ENCODE results near the gene DIPK2A. TPM values are rescaled to one million over a fixed set of nuclear protein-coding genes. Genes with fewer than 3 reads are reported as not detected.

The DIPK2A gene
- polyA plus RNA-seq (2013, experiment 1 of 2), result 14.4 TPM
- 12.7 TPM for polyA plus RNA-seq (2013, experiment 2 of 2)

DNA sequence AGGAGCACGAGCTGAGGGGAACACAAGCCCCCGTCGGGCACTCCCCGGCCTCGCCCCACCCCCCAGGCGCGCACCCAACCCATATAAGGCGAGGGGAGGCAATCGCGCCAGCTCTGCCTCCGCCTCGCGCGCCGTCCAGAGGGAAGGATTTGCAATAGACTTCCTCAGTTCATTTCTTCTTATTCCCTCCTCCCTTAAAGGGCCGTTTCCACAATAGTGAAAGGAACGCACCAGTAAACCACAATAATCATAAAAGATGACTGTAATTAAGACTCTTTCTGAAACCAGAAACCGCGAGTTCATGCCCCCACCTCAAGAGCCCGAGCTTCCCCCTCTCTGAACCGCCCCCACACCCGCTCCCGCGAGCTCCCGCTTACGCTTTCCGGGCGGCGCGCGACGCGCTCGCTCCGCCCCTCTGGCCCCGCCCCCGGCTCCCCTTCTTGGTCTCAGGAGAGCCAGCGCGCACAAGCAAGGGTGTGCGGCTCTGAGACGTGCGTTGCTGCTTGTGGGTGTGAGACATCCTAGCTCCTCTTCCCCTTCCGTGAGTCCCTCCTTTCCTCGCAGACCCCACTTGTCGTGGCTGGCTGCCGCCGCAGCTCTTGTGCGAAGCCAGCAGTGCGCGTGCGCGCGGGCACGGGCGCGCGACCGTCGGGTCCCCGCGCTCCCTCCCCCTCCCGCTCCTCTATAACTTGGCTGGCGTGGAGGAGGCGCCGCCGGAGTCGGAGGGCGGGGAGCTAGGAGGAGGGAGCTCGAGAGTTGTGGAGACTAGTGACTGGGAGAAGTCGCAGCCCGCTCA lies at the start of gene DIPK2A:
Gene DIPK2A (plus strand): TSS at position 465 of the 796 bp plus-strand sequence. CDS start 510 bp downstream, outside the sequence.
- H3K4me1 ChIP-seq (ENCODE audit: control insufficient read depth, insufficient read depth, low read length, poor library complexity, severe bottlenecking), result peaks cover 4% of the 10 kb centered on the region
- no peaks in the 10 kb centered on the region for H3K9me3 ChIP-seq (ENCODE audit: control insufficient read depth, low read length)
- peak within 1 kb of the TSS; percentile 73 for H3K4me3 ChIP-seq (ENCODE audit: extremely low read depth, insufficient read depth, low read length, poor library complexity, severe bottlenecking)
- no peaks in the 10 kb centered on the region for H3K36me3 ChIP-seq (ENCODE audit: control insufficient read depth, insufficient read depth, low read length)
- 0% methylated on average over 9 to 42 of the region's 71 CpGs for WGBS, 2 experiments (ENCODE audit: insufficient coverage in 2 of 2)
- peak within 1 kb of the TSS; percentile 89 for H3K27ac ChIP-seq (ENCODE audit: low read depth, low read length, severe bottlenecking)

GRCh38 chr3:143924522-143925285 lies 46.9 kb upstream of the DIPK2A start:
- no peaks in the 10 kb centered on the region for H3K36me3 ChIP-seq (ENCODE audit: control insufficient read depth, insufficient read depth, low read length)
- WGBS, 2 experiments (ENCODE audit: insufficient coverage in 2 of 2), result 91 to 93% methylated on average over 2 to 3 of the region's 9 CpGs
- H3K4me3 ChIP-seq (ENCODE audit: extremely low read depth, insufficient read depth, low read length, poor library complexity, severe bottlenecking), result no peak overlapping the region
- H3K9me3 ChIP-seq (ENCODE audit: control insufficient read depth, low read length), result no peaks in the 10 kb centered on the region
- no peak overlapping the region for H3K27ac ChIP-seq (ENCODE audit: low read depth, low read length, severe bottlenecking)
- no peaks in the 10 kb centered on the region for H3K4me1 ChIP-seq (ENCODE audit: control insufficient read depth, insufficient read depth, low read length, poor library complexity, severe bottlenecking)

DNA sequence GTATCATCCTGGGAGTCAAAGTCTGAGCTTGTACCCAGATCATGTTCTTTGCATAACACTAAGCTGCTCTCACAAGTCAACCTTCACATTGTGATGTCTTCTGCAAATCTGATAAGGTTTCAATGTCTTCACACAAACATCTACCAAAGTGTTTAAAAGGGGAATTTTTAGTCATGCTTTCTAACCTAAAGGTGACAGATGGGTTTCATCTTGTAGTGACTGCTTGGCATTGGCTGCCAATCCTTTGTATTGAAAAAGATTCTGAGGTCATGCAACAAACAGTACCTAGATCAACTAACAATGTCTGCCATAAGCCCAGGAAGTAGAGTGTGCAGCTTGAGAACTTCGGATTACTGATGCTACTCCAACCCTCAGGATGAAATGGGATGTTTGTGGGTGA lies 43.6 kb upstream of the DIPK2A start:
- no peak overlapping the region for H3K27ac ChIP-seq (ENCODE audit: low read depth, low read length, severe bottlenecking)
- H3K4me1 ChIP-seq (ENCODE audit: control insufficient read depth, insufficient read depth, low read length, poor library complexity, severe bottlenecking), result no peaks in the 10 kb centered on the region
- no peaks in the 10 kb centered on the region for H3K36me3 ChIP-seq (ENCODE audit: control insufficient read depth, insufficient read depth, low read length)
- H3K9me3 ChIP-seq (ENCODE audit: control insufficient read depth, low read length), result no peaks in the 10 kb centered on the region
- H3K4me3 ChIP-seq (ENCODE audit: extremely low read depth, insufficient read depth, low read length, poor library complexity, severe bottlenecking), result no peak overlapping the region
- 86% methylated on average over 1 of the region's 1 CpG; no CpG with 5 or more reads in 1 of the 2 experiments for WGBS, 2 experiments (ENCODE audit: insufficient coverage in 2 of 2)

GRCh38 chr3:143928541-143929255 lies 42.9 kb upstream of the DIPK2A start:
- H3K4me3 ChIP-seq (ENCODE audit: extremely low read depth, insufficient read depth, low read length, poor library complexity, severe bottlenecking), result no peak overlapping the region

GRCh38 chr3:143934791-143935190 lies 36.8 kb upstream of the DIPK2A start:
- H3K9me3 ChIP-seq (ENCODE audit: control insufficient read depth, low read length), result no peaks in the 10 kb centered on the region
- H3K36me3 ChIP-seq (ENCODE audit: control insufficient read depth, insufficient read depth, low read length), result no peaks in the 10 kb centered on the region
- no peak overlapping the region for H3K4me3 ChIP-seq (ENCODE audit: extremely low read depth, insufficient read depth, low read length, poor library complexity, severe bottlenecking)
- 54 to 64% methylated on average over 3 of the region's 3 CpGs for WGBS, 2 experiments (ENCODE audit: insufficient coverage in 2 of 2)
- no peaks in the 10 kb centered on the region for H3K4me1 ChIP-seq (ENCODE audit: control insufficient read depth, insufficient read depth, low read length, poor library complexity, severe bottlenecking)
- no peak overlapping the region for H3K27ac ChIP-seq (ENCODE audit: low read depth, low read length, severe bottlenecking)

More at GRCh38 chr3:143928541-143929255, 42.9 kb upstream of the DIPK2A start:
- Histone ChIP-seq H3K4me1 (ENCODE audit: control insufficient read depth, insufficient read depth, low read length, poor library complexity, severe bottlenecking) (no peaks in the 10 kb centered on the region), H3K9me3 (ENCODE audit: control insufficient read depth, low read length) (no peaks in the 10 kb centered on the region), H3K36me3 (ENCODE audit: control insufficient read depth, insufficient read depth, low read length) (no peaks in the 10 kb centered on the region), H3K27ac (ENCODE audit: low read depth, low read length, severe bottlenecking) (no peak overlapping the region)
- 79 to 92% methylated on average over 2 of the region's 3 CpGs for WGBS, 2 experiments (ENCODE audit: insufficient coverage in 2 of 2)

- H3K9me3 ChIP-seq (ENCODE audit: control insufficient read depth, low read length), result no peaks in the 10 kb centered on the region
- no peak overlapping the region for H3K27ac ChIP-seq (ENCODE audit: low read depth, low read length, severe bottlenecking)
- no peak overlapping the region for H3K4me3 ChIP-seq (ENCODE audit: extremely low read depth, insufficient read depth, low read length, poor library complexity, severe bottlenecking)
- no peaks in the 10 kb centered on the region for H3K4me1 ChIP-seq (ENCODE audit: control insufficient read depth, insufficient read depth, low read length, poor library complexity, severe bottlenecking)
- H3K36me3 ChIP-seq (ENCODE audit: control insufficient read depth, insufficient read depth, low read length), result no peaks in the 10 kb centered on the region
- WGBS, 2 experiments (ENCODE audit: insufficient coverage in 2 of 2), result 92 to 100% methylated on average over 1 of the region's 1 CpG
These were observed 35.9 kb upstream of the DIPK2A start for GRCh38 chr3:143935678-143936077.

- Histone ChIP-seq H3K36me3 (ENCODE audit: control insufficient read depth, insufficient read depth, low read length) (no peaks in the 10 kb centered on the region), H3K4me1 (ENCODE audit: control insufficient read depth, insufficient read depth, low read length, poor library complexity, severe bottlenecking) (no peaks in the 10 kb centered on the region), H3K4me3 (ENCODE audit: extremely low read depth, insufficient read depth, low read length, poor library complexity, severe bottlenecking) (no peak overlapping the region), H3K9me3 (ENCODE audit: control insufficient read depth, low read length) (no peaks in the 10 kb centered on the region), H3K27ac (ENCODE audit: low read depth, low read length, severe bottlenecking) (no peak overlapping the region)
- WGBS, 2 experiments (ENCODE audit: insufficient coverage in 2 of 2), result 100% methylated on average over 1 of the region's 2 CpGs
These were observed 20.8 kb upstream of the DIPK2A start for GRCh38 chr3:143950810-143951209.

GRCh38 chr3:143951351-143951971 lies 20.2 kb upstream of the DIPK2A start:
- Histone ChIP-seq H3K4me1 (ENCODE audit: control insufficient read depth, insufficient read depth, low read length, poor library complexity, severe bottlenecking) (no peaks in the 10 kb centered on the region), H3K36me3 (ENCODE audit: control insufficient read depth, insufficient read depth, low read length) (no peaks in the 10 kb centered on the region), H3K9me3 (ENCODE audit: control insufficient read depth, low read length) (no peaks in the 10 kb centered on the region), H3K4me3 (ENCODE audit: extremely low read depth, insufficient read depth, low read length, poor library complexity, severe bottlenecking) (no peak overlapping the region), H3K27ac (ENCODE audit: low read depth, low read length, severe bottlenecking) (no peak overlapping the region)
- WGBS, 2 experiments (ENCODE audit: insufficient coverage in 2 of 2), result no CpG with 5 or more reads among the region's 1 CpG

- Histone ChIP-seq H3K4me3 (ENCODE audit: extremely low read depth, insufficient read depth, low read length, poor library complexity, severe bottlenecking) (no peak overlapping the region), H3K9me3 (ENCODE audit: control insufficient read depth, low read length) (no peaks in the 10 kb centered on the region), H3K27ac (ENCODE audit: low read depth, low read length, severe bottlenecking) (no peak overlapping the region), H3K36me3 (ENCODE audit: control insufficient read depth, insufficient read depth, low read length) (no peaks in the 10 kb centered on the region), H3K4me1 (ENCODE audit: control insufficient read depth, insufficient read depth, low read length, poor library complexity, severe bottlenecking) (no peaks in the 10 kb centered on the region)
- 84 to 92% methylated on average over 2 of the region's 4 CpGs for WGBS, 2 experiments (ENCODE audit: insufficient coverage in 2 of 2)
These were observed 19.0 kb upstream of the DIPK2A start for GRCh38 chr3:143952569-143953072.

- no peaks in the 10 kb centered on the region for H3K4me1 ChIP-seq (ENCODE audit: control insufficient read depth, insufficient read depth, low read length, poor library complexity, severe bottlenecking)
- no peaks in the 10 kb centered on the region for H3K36me3 ChIP-seq (ENCODE audit: control insufficient read depth, insufficient read depth, low read length)
- H3K27ac ChIP-seq (ENCODE audit: low read depth, low read length, severe bottlenecking), result no peak overlapping the region
- H3K9me3 ChIP-seq (ENCODE audit: control insufficient read depth, low read length), result no peaks in the 10 kb centered on the region
- H3K4me3 ChIP-seq (ENCODE audit: extremely low read depth, insufficient read depth, low read length, poor library complexity, severe bottlenecking), result no peak overlapping the region
These were observed 16.5 kb upstream of the DIPK2A start for GRCh38 chr3:143955113-143955512.

Data from mesodermal cell (in vitro differentiated cells).